GM12874 (cell line): ENCODE measurements around the gene USH2A.

ENCODE experiments used
- TF ChIP-seq, protein P1 (sequence below): IDR thresholded peaks from 2 replicates; pipeline ENCODE4 v1.5.1; 2011; ENCODE audit warnings: low read depth, mild to moderate bottlenecking, control low read depth, low read length, moderate library complexity; ENCODE audit not compliant: insufficient read depth

USH2A gene

DNA sequence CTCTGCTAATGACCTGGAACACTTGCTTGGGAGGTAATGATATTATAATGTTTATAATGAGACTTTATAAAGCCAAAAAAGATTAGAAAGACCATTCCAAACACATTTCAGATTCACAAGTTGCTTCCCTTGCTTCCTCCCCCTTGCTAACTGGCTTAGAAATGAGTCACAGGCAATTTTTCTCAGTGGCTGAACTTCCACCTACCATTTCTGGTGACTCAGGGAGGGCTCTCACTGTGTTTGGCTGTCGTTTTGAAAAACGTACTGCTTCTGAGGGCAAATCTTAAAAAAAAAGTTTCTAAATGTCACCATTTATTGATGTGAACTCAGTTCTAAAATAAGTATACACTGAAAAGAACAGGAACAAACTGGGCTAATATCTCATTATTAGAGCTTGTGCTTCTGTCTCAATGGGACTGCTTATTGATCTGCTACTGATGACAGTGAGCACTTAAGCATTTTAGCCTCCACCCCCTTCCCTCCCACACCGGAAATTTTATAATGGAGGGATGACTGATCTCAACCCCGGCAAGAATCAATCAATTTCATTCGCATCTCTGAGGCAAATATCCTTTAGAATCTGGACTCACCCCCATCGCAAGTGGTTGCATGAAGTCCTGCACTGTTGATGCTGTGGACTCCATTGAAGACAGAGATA lies 577.9 kb downstream of the USH2A start:
- TF ChIP-seq, protein P1, sequence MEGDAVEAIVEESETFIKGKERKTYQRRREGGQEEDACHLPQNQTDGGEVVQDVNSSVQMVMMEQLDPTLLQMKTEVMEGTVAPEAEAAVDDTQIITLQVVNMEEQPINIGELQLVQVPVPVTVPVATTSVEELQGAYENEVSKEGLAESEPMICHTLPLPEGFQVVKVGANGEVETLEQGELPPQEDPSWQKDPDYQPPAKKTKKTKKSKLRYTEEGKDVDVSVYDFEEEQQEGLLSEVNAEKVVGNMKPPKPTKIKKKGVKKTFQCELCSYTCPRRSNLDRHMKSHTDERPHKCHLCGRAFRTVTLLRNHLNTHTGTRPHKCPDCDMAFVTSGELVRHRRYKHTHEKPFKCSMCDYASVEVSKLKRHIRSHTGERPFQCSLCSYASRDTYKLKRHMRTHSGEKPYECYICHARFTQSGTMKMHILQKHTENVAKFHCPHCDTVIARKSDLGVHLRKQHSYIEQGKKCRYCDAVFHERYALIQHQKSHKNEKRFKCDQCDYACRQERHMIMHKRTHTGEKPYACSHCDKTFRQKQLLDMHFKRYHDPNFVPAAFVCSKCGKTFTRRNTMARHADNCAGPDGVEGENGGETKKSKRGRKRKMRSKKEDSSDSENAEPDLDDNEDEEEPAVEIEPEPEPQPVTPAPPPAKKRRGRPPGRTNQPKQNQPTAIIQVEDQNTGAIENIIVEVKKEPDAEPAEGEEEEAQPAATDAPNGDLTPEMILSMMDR, result no peak

DNA sequence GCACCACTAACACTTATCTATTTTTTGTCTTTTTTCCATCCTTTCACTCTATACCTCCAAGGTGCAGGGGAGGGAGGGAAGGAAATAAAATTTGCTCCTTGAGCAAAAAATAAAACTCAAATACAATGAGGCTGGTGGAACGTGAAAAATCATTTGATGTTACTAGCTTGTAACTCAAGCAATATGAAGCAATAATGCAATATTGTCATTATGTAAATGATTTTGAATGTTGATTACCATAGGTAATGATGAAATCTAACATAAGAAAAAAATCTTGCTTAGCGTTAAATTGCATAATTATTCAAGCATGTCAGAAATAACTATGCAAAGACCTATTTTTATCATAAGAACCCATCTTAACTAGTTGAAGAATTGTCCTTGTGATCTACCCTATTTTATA lies 578.5 kb downstream of the USH2A start:
- TF ChIP-seq, protein P1, result no peak

DNA sequence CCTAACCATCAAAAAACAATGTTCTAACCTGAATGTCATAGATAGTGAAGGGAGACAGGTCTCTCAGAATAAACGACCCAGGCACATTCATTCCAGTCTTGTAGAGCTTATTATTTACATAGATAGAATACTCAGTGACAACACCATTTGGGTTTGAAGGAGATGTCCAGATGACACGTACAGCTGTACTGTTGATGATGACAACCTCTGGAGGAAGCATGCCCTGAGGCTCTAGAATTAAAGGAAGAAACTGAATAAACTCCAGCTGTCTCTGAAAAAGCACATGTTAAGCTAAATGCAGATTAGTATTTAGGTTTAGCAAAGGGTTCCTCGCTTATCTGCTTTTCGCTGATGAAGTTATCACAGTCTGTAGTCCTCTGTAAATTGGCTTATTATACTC lies 579.0 kb downstream of the USH2A start:
- TF ChIP-seq, protein P1, result no peak

DNA sequence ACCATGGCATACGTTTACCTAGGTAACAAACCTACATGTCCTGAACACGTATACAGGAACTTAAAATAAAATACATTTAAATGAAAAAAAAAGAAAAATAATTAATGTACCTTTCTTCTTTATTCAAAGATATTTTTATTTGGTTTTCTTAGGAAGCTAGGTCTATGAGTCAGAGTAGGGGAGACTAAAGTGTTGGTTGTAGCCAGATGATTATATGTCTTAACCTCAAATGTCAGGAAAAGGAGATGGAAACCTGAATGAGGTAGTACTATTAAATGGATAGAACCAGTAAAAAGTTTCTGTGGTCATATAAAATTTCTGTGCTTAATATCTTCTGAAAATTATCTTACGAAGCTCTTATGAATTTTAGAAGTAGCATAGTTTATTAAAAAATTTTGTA lies 580.3 kb downstream of the USH2A start:
- TF ChIP-seq, protein P1, result no peak

DNA sequence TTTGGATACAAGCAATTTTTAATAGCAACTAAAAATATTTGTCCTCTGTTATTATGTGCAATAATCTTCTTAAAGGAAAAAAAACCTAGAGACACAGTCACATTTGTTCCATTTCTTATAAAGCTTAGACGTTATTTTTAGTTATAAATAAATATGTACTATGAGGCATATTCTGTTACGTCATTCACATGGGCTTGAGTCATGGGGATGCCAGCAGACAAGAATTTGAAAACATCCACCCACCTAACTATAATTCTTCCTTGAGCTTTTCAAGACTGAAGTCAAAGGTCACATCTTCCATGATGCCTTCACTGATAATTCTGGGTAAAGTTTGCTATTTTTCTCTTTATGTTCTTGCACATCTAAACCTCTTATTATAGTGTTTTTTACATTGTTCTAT lies 587.3 kb downstream of the USH2A start:
- TF ChIP-seq, protein P1, result no peak

DNA sequence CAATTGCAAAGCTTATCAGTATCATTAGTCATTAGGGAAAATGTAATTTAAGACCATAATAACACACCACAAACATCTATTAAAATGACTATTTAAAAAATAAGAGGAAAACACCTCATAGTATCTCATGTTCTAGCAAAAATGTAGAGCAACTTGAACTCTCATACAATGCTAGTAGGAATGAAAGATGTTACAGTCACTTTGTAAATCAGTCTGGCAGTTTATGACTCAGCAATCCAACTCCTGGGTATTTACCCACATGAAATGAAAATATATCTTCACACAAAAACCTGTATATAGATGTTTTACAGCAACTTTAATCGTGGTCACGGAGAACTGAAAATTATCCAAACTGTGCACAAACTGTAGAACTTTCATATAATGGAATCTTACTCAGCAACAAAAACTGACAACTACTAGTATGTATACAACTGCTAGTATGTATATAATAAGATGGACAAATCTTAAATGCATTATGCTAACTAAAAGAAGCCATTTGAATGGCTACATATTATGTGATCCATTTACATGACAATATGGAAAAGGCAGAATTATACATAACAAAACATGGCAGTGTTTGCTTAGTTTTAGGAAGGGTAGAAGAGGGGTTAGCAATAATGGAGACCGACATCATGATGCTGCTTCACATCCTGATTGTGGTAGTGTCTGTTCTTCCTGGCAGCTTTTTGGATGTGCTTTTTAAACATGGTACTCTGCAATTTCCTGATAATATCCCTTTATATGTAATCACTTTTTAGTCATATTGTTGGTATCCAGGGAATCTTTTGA lies 589.1 kb downstream of the USH2A start:
- TF ChIP-seq, protein P1, result no peak

DNA sequence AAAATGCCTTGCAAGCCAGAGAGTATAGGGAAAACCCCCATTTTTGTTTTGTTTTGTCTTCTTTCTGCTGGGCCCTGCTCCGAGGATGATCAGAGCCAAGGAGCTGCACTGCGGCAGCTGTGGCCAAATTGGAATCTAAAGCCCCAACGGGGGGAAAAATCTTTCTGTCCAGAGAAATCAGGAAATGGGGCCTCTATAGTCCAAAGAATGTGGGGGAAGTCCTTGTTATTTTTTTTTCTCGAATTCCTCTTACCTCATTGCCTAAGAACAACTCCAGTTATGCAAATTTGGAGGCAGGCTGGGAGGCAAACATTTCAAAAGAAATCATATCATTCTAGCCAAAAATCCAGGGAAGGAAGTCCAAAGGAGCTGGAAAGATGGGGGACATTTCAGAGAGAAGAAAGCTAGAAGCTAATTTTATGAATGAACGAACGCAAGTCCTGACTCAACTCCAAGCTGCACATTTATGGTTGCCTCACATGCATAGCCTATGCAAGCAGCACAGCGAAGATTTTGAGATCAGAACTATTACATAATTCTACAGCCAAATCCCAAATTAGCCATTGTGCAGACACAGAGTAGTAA lies 592.9 kb downstream of the USH2A start:
- TF ChIP-seq, protein P1, result no peak
